ENCODE data around the gene DENND11. TPM values are rescaled to one million over a fixed set of nuclear protein-coding genes. Genes with fewer than 3 reads are reported as not detected.

Gene DENND11
- total RNA-seq, 2 donors from 2014 or later, result 18.1 to 18.9 TPM

DNA sequence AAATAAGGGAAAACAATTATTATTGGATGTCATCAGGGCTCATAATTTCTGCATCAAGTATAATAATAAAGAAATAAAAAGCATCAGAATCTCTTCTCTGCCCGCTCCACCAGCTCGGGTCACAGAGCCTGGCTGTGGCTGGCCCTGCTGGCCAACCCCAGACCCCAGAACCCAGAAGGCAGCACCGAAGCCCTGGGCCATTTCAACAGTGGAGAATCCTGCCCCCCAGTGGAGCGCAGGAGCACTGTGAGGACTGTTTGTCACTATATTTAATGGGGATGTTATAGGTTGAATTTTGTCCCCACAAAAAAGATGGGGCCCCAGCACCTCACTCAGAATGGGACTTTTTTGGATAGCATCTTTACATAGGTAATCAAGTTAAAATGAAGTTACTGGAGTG, 27.3 kb downstream of the DENND11 start:
- TF ChIP-seq POLR2A (IDR thresholded peaks at IDR 0.05), result no peak
- TF ChIP-seq, protein P1, sequence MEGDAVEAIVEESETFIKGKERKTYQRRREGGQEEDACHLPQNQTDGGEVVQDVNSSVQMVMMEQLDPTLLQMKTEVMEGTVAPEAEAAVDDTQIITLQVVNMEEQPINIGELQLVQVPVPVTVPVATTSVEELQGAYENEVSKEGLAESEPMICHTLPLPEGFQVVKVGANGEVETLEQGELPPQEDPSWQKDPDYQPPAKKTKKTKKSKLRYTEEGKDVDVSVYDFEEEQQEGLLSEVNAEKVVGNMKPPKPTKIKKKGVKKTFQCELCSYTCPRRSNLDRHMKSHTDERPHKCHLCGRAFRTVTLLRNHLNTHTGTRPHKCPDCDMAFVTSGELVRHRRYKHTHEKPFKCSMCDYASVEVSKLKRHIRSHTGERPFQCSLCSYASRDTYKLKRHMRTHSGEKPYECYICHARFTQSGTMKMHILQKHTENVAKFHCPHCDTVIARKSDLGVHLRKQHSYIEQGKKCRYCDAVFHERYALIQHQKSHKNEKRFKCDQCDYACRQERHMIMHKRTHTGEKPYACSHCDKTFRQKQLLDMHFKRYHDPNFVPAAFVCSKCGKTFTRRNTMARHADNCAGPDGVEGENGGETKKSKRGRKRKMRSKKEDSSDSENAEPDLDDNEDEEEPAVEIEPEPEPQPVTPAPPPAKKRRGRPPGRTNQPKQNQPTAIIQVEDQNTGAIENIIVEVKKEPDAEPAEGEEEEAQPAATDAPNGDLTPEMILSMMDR (IDR thresholded peaks at IDR 0.05), result peak in 1 of 4 experiments; percentile 20
- no peak overlapping the region for H3K4me3 ChIP-seq
- H3K4me1 ChIP-seq (replicated peaks), result no peaks in the 10 kb centered on the region
- WGBS, result 69% methylated on average over 4 of the region's 4 CpGs
- no peaks in the 10 kb centered on the region for H3K27me3 ChIP-seq (replicated peaks; ENCODE audit: insufficient read depth)
- H3K36me3 ChIP-seq, result no peaks in the 10 kb centered on the region
- H3K27ac ChIP-seq, result no peak overlapping the region
- DNase-seq (ENCODE audit: low spot score), result no peak
- H3K9me3 ChIP-seq, result no peaks in the 10 kb centered on the region
- intact Hi-C loops (cut with DNase I), result no loop called here

DNA sequence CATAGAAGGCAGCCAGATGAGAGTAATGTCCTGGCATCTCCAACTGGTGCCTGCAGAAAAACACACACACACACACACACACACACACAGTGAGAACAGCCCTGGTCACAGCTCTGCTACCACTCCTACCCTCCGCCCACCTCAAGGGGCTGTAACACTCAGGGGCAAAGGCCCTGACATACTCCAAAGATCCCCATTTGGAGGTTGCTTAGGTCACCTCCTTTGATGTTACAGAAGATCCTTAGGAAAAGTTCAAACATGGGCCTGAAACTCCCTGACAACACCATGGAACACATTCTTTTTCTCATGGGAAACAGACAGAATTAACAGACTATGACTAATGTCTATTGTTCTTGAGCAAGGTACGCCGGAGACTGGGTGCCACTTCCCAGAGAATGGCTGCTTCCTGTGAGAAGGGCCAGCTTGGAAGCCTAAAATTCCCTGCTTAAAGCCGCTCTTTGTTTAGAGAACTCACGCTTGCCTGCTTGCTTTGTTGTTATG, 27.7 kb downstream of the DENND11 start:
- WGBS, result 78% methylated on average over 5 of the region's 5 CpGs
- no peaks in the 10 kb centered on the region for H3K36me3 ChIP-seq
- no peak for DNase-seq (ENCODE audit: low spot score)
- TF ChIP-seq POLR2A (IDR thresholded peaks at IDR 0.05) (no peak), POLR2AphosphoS5 (IDR thresholded peaks at IDR 0.05) (no peak)
- TF ChIP-seq, protein P1 (IDR thresholded peaks at IDR 0.05), result no peak
- no peak overlapping the region for H3K27ac ChIP-seq
- H3K27me3 ChIP-seq (replicated peaks; ENCODE audit: insufficient read depth), result no peaks in the 10 kb centered on the region
- no peaks in the 10 kb centered on the region for H3K4me1 ChIP-seq (replicated peaks)
- H3K9me3 ChIP-seq, result no peaks in the 10 kb centered on the region
- intact Hi-C loops (cut with DNase I), result no loop called here
- no peak overlapping the region for H3K4me3 ChIP-seq

DNA sequence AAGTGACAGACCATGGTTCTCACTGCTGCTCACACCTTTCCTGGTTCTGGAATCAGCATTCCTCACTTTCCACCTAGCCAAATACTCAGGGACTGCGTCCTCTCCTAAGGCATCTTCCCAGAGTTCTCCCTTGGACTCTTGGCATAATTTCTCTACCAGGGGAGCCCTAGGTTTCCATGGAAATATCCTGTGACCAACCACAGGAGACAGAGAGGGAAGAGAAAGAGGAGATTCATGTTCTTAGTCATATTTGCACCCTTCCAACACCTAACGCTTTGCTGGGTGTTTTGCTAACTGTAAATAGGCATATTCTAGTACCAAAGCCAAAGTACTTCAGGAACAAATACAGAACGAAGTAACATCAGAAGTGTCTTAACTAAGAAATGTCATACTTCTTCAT, 28.6 kb downstream of the DENND11 start:
- no peaks in the 10 kb centered on the region for H3K9me3 ChIP-seq
- no peak overlapping the region for H3K4me3 ChIP-seq
- 95% methylated on average over 3 of the region's 3 CpGs for WGBS
- H3K27ac ChIP-seq, result no peak overlapping the region
- no peaks in the 10 kb centered on the region for H3K36me3 ChIP-seq
- no peaks in the 10 kb centered on the region for H3K27me3 ChIP-seq (replicated peaks; ENCODE audit: insufficient read depth)
- intact Hi-C loops (cut with DNase I), result no loop called here
- no peaks in the 10 kb centered on the region for H3K4me1 ChIP-seq (replicated peaks)
- TF ChIP-seq, protein P1 (IDR thresholded peaks at IDR 0.05), result no peak
- TF ChIP-seq POLR2AphosphoS5 (IDR thresholded peaks at IDR 0.05) (no peak), POLR2A (IDR thresholded peaks at IDR 0.05) (no peak)
- no peak for DNase-seq (ENCODE audit: low spot score)

DNA sequence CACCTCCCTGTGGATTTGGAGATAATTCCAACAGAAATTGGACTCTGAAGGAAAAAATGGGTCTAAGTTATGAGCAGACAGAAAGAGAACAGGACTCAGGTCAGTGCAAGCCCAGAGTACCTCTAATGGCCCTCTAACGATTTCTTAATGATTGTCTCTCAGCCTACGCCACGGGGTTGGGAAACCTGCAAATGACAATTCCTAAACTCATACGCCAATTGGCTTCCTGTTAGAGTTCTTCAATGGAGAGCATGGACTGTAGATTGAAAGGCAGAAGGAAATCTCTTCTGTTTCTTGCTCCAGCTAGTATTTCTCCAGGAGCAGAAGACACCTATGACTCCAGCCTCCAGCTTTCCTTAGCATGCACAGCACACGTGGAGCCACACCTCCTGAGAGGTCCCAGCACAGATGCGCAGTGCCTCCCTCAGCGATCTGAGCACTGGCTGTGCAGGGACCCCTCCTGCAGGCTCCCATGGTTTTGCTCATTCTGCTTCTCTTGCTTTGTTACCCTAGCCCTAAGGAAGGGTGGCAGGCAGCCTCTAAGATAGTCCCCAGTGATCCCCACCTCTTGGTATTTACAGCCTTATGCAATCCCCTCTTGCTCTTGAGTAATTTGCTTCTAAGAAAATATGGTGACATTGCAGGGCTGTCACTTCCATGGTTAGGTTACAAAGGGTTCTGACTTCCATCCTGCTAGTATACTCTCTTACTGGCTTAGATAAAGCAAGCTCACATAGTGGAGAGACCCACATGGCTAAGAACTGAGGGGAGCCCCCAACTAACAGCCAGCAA, 30.1 kb downstream of the DENND11 start:
- H3K4me3 ChIP-seq, result no peak overlapping the region
- no peaks in the 10 kb centered on the region for H3K36me3 ChIP-seq
- WGBS, result 98% methylated on average over 7 of the region's 7 CpGs
- intact Hi-C loops (cut with DNase I), result no loop called here
- DNase-seq (ENCODE audit: low spot score), result no peak
- no peaks in the 10 kb centered on the region for H3K4me1 ChIP-seq (replicated peaks)
- no peaks in the 10 kb centered on the region for H3K27me3 ChIP-seq (replicated peaks; ENCODE audit: insufficient read depth)
- H3K27ac ChIP-seq, result no peak overlapping the region
- no peaks in the 10 kb centered on the region for H3K9me3 ChIP-seq
- TF ChIP-seq POLR2A (IDR thresholded peaks at IDR 0.05), result no peak
- TF ChIP-seq POLR2AphosphoS5 (IDR thresholded peaks at IDR 0.05), result no peak
- TF ChIP-seq, protein P1 (IDR thresholded peaks at IDR 0.05), result no peak

DNA sequence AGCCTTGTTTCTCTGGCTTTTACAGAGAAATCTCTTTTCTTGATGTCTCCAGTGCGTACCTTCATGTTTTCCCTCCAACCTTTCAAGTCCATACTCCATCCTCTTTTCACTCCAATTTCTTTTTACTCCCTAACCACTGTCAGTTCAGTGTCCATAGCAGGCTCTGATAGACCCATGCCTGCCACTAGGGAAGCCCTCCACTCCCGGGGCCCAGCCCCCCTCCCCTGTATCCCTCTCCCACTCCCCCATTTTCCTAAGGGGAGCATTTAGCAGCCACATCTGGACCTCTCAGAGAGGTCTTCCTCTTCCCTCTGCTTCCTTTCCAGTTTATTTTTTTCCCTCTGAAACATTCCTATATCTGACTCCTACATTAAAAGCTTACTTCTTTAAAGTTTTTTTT, 33.1 kb downstream of the DENND11 start:
- TF ChIP-seq POLR2AphosphoS5 (IDR thresholded peaks at IDR 0.05) (no peak), POLR2A (IDR thresholded peaks at IDR 0.05) (no peak)
- TF ChIP-seq, protein P1 (IDR thresholded peaks at IDR 0.05), result no peak
- intact Hi-C loops (cut with DNase I), result no loop called here
- Histone ChIP-seq H3K9me3 (no peaks in the 10 kb centered on the region), H3K36me3 (peaks cover 0 to 3% of the 10 kb centered on the region in 2 donors), H3K4me1 (replicated peaks) (no peaks in the 10 kb centered on the region), H3K27me3 (replicated peaks; ENCODE audit: insufficient read depth) (no peaks in the 10 kb centered on the region), H3K4me3 (no peak overlapping the region), H3K27ac (no peak overlapping the region)
- DNase-seq (ENCODE audit: low spot score), result no peak
- whole genome bisulfite sequencing, result 88% methylated on average over 2 of the region's 2 CpGs
